Stimulated activated CD4-positive, alpha-beta T cell treated with anti-CD3 and anti-CD28 coated beads, Interleukin-4, amount 100 ng/mL, for 24 hours (primary cell): ENCODE data around the gene UCP2.
"Not testable (repeated sequence)": the region's sequence is repeated elsewhere in the genome, so short reads cannot be mapped to it uniquely, and the experiment has no call there.

Source experiments
- DNase-seq: peaks from one replicate; pipeline ENCODE4 v3.0.0-alpha.2; 2020

Gene UCP2

GRCh38 chr11:73991471-73992006 is 8.9 kb upstream of the UCP2 start:
- no peak for DNase-seq

DNA sequence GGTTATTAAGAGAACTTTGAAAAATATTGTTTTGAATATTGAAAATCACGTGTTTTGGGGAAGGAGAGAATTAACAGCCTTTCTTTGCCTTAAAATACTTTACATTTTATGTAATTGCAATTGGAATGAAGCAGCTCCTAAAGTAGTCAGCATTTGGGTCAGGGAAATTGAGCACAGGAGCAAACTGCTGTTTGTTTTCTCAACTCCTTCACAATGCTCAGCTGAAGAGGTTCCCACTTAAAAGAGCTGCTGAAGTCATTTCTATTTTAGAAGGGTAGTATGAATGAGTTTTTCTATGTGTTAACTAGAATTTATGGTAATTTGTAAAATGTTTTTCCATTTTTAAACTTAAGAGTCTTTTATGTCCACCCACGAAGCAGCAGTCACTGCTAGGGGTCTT is 8.1 kb upstream of the UCP2 start:
- no peak for DNase-seq

- DNase-seq, result no peak
Measured at GRCh38 chr11:73989156-73989555, 6.5 kb upstream of the UCP2 start.

- DNase-seq, result no peak
Measured at GRCh38 chr11:73988227-73988626, 5.6 kb upstream of the UCP2 start.

- DNase-seq, result not testable (repeated sequence)
Measured at GRCh38 chr11:73985661-73986060, 3.0 kb upstream of the UCP2 start.

DNA sequence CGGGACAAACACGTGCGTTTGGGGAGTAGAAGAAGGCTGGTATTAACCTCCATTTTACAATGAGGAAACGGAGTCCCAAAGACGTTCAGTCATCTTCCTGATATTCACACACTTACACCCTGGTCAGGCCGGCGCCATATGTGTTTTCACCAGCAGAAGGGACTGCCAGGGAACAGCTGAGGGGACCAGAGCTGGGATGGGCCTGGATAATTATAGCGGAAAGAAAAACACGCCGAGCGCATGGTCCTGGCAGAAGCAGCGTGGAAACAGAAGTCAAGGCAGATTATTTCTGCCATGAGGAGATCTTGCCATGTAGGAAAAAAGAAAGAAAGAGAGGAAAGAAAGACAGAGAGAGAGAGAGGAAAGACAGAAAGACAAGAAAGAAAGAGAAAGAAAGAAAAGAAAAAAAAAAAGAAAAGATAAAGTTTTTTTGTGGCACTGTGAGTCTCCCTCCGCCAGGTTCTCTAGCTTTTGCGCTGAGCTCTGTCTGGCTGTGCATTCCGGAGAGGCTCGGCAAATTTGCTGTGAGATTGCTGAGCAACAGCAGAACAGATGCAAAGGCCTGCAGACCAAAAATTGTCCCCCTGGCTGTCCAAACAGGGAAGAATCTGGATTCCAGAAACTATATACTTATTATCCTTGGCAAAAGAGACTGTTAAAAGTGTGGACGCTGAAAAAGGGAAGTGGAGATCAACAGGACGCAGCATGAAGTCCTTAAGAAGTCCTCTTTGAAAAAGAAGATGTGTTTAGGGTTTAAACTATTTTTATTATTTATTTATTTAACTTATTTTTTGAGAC is 1.3 kb upstream of the UCP2 start:
- peak; percentile 34 for DNase-seq

- peak; percentile 94 for DNase-seq
Measured at GRCh38 chr11:73982990-73983740, 522 bp upstream of the UCP2 start.

DNA sequence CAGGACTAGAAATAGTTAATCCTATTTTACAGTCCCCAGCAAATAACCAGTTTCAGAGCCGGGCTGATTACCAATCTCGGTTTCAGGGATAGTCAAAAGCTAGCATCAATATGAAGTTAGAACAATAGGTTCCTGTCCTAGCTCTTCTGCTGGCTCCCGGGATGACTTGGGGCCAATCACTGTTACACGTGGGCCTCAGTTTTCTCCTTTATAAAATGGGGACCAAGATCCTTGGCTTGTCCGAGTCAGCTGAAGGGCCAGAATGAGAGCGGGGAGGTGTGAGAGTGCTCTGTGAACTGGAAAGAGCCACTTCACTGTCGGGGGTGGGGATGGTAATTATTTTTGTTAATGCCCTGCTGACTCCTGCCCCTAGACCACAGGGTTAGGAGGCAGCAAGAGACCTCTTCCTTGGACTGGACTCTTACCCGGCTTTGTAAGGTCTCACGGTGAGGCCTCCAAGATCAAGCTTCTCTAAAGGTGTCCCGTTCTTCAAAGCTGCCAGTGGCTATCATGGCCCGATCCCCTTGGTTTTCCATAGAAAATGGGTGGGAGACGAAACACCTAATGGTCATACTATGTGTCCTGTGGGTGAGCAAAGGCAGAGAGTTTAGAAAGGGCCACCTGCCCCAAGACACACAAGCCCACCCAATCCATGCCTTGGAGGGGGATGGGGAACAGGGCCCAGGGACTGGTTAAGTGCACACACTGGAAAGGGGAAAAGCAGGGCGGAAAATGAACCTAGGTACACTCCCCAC is 1.4 kb downstream of the UCP2 start:
- no peak for DNase-seq

GRCh38 chr11:73980001-73980961 is 2.4 kb downstream of the UCP2 start:
- peak; percentile 69 for DNase-seq

- DNase-seq, result no peak
Measured at GRCh38 chr11:73978576-73979086, 4.0 kb downstream of the UCP2 start.

GRCh38 chr11:73977856-73978519 is 4.7 kb downstream of the UCP2 start:
- no peak for DNase-seq

DNA sequence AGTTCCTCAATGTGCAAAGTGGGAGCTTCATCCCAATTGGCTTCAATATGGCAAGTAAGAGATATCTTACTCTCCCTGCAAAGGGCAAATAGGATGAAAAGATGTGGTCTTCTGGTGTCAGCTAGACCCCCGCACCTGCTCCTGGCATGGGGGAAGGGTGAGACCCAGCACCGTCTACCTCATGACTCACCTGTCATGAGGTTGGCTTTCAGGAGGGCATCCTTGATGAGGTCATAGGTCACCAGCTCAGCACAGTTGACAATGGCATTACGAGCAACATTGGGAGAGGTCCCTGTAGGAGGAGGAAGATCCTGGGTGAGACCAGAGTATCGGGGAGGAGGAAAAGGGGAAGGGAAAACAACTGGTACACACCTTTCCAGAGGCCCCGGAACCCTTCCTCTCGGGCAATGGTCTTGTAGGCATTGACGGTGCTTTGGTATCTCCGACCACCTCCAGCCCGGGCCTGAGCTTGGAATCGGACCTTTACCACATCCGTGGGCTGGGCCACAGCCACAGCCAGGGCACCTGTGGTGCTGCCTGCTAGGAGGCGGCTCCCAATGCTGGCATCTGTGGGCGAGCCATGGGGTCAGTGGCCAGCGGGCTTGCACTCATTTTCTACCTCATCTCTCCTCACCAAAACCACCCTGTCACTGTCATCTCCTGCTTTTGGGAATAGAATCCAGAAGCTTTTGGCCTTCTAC is 6.0 kb downstream of the UCP2 start:
- no peak for DNase-seq

GRCh38 chr11:73975479-73975757 is 7.2 kb downstream of the UCP2 start:
- no peak for DNase-seq

GRCh38 chr11:73974604-73975478 is 7.8 kb downstream of the UCP2 start:
- DNase-seq, result no peak

DNA sequence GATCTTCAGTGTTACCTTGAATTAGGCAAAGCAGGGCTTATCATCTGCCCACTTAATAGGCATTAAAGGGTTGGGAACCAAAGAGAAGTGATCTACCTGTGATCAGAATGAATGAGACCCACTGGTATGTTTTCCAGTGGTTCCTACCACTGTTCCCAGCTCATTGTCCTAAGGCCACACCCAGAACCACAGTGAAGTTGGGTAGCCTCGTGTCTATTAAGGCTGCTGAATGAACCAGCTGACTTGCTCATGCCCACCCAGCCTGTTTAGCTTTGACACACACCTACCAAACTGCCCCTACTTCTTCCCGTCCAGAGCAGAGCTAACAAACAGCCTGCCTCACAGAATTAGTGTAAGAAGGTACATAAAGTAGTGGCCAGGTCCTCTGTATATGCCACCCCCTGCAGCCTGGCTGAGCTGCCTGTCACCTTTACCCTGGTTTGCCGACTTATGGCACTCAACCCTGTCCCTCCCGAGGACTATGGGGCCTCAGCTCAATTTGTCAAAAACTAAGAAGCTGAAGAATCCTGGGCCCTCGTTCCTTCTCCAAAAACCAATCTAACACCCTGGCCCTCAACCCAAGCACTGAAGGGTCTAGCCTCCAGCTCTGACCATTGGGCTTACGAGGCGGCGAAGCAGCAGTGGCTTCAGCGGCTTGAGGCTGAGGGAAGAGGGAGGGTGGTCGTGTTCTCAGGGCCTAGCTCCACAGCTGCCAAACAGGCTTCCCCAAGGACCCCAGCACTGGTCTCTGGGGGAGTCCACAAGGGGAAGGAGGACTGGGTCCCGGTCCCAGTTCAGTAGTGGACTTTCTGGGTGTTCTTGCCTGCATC is 9.8 kb downstream of the UCP2 start:
- no peak for DNase-seq

GRCh38 chr11:73972187-73972586 is 10.5 kb downstream of the UCP2 start:
- DNase-seq, result no peak

DNA sequence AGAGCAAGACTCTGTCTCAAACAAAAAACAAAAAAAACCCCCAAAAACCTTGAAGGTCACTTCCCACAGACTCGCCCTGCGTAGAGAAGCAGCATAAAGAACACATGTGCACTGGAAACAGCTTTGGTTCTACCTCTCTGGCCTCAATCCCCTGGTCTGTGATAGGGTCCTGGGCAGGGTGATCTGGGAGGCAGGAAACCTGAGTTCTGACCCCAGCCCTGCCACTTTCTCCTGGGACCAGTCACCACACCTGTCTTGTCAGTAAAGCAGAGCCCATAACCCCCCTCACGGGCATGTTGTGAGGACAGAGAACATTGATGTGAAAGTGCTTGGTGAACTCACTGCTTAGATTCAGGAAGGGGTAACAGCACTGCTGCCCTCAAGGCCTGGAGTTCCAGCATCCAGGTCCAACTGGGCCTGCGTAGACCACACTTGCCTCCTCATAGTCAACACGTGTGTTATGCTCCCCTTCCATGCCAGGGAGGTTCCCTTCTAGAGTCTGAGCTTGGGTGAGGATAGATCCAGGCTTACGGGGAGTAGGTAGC is 11.4 kb downstream of the UCP2 start:
- DNase-seq, result no peak

DNA sequence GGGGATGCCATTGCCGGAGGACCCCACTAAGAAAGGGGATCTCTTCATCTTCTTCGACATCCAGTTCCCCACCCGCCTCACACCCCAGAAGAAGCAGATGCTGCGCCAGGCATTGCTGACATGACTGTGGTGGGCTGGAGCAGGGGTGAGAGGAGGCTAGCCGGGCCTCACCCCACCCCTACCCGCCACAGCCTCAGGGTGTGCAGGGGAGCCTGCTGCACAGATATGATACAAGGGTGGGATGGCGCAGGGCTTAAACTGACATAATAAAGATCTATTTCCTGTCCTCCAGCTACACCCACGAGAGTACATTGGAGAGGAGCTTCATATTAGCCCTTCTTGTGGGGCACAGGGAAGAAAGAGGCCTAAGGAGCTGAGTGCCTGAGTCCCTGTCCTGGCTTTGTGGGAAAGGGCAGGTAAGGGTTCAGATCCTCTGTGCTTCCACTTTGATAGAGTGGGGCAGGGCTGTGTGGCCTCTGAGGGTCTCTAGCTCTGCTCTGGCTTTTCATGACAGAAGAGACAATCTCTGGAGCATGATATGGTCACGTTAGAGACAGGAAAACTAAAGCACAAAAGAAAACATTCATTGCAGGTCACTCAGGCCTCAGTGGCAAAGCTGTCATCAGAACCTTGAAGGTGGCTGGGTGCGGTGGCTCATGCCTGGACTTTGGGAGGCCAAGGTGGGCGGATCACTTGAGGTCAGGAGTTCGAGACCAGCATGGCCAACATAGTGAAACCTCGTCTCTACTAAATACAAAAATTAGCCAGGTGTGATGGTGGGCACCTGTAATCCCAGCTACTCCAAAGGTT is 12.4 kb downstream of the UCP2 start:
- peak; percentile 20 for DNase-seq
